COLO668 (cell line): Measurements from ENCODE around the gene NDST3.
A peak's percentile ranks its signal among the peaks of the same experiment; 100 is the strongest.
"Not testable (repeated sequence)": the region's sequence is repeated elsewhere in the genome, so short reads cannot be mapped to it uniquely, and the experiment has no call there.

Source experiments
- DNase-seq: peaks from one replicate; lab custom pipeline; 2025; ENCODE audit not compliant: unreplicated experiment; lab: John Stamatoyannopoulos, UW

Gene NDST3

DNA sequence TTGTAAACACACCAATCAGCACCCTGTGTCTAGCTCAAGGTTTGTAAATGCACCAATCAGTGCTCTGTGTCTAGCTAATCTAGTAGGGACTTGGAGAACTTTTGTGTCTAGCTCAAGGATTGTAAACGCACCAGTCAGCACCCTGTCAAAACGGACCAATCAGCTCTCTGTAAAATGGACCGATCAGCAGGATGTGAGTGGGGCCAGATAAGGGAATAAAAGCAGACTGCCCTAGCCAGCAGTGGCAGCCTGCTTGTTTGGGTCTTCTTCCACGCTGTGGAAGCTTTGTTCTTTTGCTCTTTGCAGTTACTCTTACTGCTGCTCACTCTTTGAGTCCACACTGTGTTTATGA lies 231.8 kb downstream of the NDST3 start:
- DNase-seq, result not testable (repeated sequence)

DNA sequence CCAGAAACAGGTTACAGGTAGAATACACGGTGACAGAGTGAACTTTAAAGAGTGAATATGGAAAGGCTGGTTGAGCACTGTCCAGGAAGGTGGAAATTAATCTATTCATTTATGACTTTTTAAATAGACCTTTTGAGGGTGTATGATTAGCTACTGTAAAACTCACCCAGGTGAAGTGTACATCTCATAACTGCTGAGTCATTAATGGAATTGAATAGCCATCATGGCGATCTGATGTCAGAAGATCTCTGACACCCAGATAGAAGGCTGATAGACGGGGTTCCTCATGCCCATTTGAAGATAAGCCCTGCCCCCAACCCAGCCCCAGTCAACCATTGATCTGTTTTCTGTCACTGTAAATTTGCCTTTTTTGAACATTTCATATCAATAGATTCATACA lies 234.5 kb downstream of the NDST3 start:
- no peak for DNase-seq

DNA sequence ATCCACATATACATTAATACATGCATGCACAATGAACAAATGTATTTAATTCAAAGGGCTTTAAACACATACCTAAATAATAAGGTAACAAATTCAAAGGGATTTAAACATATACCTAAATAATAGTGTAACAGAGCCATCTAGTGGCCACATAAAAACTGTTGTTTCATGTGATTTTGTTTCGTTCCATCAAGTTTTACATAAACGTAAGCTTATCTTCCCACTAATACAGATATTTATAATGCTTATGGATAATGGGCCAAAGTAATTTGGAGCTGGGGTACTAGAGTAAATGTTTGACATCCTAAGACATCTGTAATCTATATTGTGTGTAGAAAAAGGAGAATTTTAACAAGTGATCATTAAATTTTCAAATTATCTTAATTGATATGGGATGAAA lies 236.2 kb downstream of the NDST3 start:
- DNase-seq, result no peak

DNA sequence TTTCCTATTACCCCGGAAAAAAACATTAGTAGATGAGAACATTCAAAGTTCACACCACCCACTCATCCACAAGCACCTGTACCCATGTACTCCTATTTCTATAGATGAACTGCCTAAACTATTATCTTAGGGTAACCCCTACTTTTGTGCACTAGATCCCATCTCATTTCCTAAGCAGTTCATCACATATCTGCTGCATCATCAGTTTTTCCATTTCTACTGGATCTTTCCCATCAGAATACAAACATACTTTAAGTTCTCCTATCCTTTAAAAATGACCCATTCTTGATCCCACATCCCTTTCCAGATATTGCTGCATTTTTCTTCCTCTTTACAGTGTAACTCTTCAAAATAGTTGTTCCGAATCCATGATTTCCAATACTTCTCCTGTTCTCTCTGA lies 237.5 kb downstream of the NDST3 start:
- DNase-seq, result no peak

DNA sequence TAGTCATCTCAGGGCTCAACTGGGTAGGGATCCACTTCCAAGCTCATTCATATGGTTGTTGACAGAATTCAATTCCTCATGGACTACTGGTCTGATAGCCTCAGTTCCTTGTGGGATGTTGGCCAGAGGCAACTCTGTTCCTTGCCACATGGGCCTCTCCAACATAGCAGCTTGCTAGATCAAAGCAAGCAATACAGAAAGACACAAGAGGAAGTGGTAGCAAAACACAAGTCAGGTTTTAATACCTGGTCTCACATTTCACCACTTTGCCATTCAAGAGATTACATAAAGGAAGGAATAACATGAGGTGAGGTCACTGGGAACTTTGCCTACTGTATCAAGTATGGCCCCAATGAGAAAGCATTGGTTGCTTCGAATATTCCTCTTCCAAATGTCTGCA lies 239.4 kb downstream of the NDST3 start:
- no peak for DNase-seq

DNA sequence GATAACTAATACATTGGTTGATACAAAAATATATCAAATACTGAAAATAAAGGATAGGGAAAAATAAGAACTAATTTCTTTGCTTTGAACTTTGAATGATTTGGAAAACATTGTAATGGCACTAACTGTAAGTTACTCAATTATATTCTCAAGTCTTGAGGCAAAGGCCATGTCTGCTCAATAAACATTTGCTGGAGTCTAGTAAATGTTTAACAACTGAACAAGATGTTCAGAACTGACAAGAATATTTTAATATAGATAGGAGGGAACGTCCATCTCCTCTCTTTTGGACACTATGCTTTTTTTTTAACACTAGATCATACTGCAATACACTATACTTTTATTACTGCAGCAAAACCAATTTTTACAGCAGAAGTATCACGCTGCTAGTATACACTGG lies 242.3 kb downstream of the NDST3 start:
- DNase-seq, result no peak

DNA sequence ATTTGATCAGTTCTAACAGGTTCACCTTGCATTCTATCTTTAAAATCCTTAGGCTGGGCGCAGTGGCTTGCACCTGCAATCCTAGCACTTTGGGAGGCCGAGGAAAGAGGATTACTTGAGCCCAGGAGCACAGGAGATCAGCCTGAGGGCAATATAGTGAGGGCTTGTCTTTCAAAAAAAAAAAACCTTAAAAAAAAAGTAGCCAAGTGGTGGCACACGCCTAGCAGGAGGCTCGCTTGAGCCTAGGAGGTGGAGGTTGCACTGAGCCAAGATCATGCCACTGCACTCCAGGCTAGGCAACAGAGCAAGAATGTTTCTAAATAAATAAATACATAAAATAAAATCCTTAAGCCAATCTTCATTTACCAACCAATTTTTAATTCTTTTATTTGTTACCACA lies 243.0 kb downstream of the NDST3 start:
- DNase-seq, result no peak

DNA sequence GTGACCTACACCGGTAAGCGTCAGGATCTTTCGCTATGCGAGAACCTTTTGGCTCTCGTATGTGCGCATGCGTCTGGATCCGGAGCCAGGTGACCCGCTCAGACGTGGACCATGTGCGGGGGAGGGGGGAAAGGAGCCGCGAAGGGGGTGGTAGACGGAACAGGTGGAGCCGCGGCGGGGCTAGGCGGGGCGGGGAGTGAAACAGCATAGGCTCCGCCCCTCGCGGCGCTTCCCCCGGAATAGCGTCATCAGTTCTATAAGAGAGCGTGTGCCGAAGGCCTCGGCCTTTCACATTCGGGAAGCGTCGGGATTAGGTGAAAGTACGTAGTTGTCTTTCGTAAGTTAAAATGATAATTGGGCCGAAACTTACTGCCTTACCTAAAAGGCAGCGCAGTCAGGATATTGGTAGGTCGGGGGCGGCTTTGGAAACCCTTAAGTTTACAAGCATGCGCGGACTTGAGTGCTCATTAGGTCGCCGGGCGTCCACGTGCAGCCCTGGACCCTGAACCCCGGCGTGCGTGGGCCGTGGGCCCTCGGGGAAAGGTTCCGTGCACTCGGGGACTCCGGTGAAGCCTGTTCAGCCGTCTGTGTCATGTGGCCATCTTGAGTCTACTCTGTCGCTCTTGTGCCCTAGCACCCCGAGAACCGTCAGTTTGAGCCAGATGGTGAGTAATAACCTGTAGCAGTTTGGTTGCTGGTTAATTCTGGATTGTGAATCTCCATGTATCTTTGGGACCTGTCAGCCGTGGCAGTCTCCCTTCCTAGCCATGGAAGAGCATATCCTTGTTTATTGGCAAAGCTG lies 244.4 kb downstream of the NDST3 start:
- peak; percentile 98 for DNase-seq

DNA sequence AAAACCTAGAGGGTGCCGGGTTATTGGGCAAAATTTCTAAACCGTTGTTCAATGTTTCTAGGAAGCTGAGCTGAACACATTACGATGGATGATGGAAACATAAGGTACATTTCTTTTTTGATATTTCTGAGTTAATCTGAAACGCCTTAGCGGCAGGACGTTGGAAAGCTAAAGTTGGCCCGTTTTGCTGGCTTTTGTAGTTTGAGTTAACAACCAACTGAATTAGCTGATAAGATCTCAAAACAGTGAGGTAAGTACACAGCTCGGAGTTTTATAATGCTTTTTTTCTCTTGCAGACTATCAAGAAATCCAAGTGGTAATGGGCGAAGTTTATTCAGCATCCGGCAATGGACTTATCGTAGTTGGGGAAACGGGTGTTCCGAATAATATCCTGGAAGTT lies 245.0 kb downstream of the NDST3 start:
- no peak for DNase-seq

DNA sequence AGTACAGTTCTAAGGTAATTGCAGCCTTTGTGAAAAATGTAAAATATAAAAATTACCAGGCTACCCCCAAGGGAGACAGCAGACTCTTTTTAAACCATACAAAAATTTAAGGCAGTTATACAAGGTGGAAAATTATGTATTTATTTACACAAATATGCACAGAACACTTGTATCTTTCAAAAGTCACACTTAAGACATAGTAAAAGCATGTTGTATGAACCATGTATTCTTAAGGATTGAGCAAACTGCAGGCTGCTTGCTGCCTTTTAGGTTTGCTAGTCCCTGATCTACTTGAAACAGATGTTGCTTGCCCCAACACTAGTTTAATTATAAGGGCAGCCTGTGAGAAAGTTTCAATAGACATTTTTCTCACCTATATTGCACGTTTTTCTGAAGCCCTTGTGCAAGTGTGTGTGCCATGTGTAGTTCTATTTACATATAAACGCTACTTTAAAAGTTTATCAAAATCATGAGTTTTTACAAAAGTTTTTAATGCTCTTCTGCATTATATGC lies 245.7 kb downstream of the NDST3 start:
- no peak for DNase-seq

DNA sequence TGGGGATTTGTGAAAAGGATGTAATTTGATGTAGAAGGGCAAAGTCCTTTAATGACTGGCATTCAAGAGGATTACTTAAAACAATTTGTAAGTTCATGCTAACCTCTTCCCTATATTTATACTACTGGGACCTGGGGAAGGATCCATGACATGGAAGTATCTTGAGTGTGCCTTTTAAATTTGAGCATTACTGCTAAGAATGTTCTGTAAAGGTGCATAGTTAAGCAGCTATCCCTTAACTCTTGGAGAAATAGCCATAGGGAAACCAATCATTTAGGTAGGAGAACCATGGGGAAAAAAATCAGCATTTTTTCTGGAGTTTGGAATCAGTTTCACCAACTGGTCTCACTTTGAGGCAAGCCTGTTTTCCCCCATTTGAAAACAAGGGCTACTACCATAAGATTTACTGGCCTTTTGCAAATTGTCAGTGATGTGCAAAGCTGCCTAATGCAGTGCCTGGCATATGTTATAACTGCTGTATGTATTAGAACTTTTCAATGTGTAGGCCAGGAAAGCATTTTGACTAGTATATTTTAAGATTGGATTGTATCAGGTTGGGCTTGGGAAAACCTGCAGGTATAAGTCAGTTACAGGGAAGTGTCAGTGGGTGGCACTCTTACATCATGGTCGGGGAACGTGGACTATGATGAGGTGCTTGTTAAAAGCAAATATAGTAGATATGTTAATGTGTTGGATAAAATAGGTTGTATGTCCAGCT lies 246.4 kb downstream of the NDST3 start:
- DNase-seq, result peak; percentile 43

DNA sequence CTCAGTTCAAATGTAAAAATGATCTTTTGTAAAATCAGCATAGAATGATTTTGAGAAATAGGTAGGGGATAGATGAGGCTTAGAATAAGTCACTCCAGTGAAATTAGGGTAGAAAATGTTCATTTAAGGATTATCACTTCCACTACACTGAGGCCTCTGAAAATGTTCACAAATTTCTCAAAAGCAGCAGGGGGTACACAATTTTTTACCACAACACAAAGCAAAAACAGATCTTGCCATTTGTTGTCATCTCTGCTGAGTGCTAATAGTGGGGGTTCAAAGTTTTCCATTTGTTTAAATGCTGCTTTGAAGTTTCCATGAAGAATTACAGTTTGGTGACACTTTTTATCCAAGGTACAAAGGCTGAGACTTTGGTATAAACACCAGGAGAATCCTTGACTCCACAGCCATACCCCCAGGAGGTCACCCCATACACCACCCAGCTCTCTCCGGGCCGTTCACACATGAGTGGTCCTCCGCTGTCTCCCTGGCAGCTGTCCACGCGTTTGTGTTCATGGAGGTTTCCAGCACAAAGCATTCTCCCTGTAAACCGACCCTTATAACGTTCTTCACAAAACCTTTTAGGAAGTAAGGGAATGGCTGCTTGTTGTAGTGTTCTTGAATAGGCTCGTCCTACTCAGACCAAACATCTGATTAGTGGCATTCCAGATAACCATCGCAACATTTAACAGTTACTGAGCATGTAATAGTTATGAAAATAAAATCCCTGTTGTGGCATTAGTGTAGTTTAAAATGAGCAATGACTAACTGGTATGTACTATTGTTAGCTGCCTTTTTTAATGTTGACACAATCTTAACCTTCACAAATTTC lies 247.5 kb downstream of the NDST3 start:
- peak; percentile 10 for DNase-seq

DNA sequence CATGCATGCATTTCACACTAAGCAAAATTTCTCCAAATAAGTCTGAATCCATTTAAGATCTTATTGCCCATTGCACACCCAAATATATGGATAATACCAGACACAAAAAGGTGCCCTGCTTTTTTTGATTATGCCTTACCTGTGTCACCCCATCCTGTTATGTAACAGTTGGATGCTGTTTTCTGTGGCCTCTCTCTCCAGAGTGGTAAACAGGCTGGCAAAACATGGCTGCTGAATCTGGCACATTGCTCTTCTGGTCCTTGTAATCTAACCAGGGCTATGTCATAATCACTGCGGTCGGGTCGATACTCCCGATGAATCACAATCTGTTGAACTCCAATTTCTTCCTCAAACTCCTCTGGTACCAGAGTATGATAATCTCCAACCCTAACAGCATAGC lies 248.4 kb downstream of the NDST3 start:
- peak; percentile 5 for DNase-seq

DNA sequence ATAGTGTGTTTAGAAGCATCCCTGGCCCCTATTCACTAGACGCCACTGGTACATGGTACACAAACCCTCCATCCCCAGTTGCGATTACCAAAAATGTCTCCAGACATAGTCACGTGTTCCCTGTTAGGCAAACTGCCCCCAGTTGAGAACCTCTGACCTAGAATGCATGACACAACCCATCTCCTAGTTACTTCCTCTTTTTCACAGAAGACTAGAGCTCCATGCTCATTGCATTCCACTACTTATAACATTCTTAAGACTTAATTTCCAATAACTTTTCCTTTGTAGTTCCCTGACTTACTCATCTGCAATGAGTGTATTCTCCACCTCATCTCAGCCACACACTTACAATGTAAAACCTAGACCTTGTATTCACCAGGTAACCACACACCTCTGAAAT lies 249.9 kb downstream of the NDST3 start:
- no peak for DNase-seq

DNA sequence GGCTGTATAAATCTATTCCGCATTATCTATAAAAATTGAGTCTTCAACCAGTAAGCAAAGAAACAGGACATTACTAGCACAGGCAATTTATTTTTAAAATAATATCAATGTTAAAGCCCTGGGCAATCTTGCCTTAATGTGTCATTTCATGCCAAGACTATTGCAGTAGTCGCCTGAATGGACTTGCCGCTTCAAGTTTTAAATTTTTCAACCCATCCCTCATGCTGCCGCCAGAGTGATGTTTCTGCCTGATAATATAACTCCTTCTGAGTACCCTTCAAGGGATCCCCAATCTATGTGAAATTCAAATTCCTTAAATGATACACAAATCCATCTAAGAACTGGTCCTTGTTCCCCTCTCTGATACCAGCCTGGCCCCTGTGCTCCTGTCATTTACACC lies 251.6 kb downstream of the NDST3 start:
- DNase-seq, result no peak

DNA sequence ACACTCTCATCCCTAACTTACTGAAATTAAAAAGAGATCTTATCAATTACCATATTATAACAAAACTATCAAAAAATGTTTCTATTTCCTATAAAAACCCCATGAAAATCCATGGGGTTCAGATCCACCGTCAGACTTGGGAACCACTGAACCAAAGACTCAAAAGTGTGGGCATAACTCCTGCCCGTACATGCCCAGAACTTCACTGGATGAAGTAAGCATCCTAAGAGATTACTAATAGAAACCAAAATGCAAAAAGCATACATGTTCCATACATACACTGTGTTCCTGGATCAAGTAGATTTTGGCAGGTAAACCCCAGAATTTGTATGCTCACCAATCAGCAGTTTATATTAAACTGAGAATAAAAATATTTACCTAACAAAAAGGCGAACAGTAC lies 252.4 kb downstream of the NDST3 start:
- DNase-seq, result no peak

DNA sequence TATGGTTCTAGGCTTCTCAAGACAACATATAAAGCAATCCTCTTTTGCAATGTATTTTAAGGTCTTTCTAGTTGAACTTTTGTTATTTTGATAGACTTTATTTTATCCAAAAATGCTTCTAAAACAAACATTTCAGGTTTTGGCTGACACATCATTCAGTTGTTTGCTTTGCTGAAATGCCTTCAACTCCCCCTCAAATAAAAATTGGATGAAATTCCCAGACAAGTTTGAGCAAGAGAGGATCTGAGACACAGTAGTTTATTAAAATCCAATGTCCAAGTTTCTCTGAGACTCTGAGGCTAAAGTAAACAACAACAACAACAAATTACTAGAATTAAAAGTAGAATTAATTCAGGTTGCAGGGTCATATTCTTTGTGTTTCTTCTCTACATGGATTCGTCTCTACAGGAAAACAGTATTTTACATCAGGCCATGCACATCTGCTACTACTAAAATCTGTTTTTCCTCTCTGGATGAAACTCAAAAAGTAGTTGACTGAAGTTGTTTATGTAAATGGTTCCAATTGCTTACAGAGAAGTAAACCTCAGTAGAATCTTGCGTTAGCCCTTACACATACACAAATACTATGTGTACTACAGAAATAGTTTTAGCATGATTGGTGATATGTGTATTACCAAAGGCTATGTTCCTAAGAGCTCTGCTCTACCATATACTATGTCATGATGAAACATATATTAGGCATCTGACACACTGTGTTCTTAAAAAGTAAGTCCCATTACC lies 253.6 kb downstream of the NDST3 start:
- DNase-seq, result no peak

DNA sequence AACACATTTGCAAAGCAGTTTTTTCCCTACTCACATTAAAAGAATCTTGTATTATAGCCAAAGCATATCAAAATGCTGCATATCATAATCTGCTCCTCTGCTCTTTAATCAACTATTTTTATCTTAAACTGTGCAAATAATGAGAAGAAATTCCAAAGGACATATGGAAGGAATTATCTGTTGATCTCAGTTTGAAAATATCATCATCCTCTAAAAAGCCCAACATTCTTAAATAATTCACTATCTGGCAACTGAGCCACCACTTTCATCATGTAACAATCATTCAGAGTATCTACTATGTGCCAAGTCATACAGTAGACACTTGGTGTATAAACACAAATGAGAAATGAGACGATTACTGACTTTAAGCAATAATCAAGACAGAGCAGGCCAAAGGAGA lies 255.5 kb downstream of the NDST3 start:
- no peak for DNase-seq

DNA sequence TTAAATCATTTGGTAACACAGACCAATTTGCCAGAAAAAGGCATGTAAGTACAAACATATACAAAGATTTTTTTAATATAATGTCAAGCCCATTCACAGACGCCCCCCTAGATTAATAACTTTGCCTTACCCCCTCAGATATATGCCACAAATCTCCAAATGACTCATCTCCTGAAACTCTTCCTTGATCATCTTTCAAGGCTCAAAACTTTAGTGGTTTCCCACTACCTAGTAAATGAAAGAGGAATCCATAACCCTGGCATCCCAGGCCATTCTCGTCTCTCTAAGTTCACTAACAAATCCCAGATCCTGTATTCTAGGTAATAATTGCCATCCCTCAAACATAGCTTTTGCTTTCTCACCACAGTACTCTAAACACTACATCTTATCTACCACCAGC lies 256.7 kb downstream of the NDST3 start:
- no peak for DNase-seq

DNA sequence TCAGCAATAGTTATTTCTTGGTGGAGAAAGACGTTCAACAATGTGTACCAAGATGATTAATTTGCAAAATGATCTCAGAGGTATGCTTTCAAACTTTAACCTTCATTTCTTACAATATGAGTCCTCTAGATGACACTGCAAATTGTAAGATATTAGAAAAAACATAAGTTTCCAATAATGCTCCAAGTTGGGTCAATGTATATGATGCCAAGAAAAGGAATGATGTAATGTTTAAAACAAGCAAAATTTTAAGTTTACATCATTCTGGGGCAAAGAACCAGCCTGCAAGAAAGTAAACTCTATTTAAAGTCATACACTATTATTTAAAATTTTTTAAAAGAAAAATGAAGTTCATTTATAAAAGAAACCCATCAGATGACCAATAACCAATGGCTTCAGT lies 262.4 kb downstream of the NDST3 start:
- DNase-seq, result no peak

DNA sequence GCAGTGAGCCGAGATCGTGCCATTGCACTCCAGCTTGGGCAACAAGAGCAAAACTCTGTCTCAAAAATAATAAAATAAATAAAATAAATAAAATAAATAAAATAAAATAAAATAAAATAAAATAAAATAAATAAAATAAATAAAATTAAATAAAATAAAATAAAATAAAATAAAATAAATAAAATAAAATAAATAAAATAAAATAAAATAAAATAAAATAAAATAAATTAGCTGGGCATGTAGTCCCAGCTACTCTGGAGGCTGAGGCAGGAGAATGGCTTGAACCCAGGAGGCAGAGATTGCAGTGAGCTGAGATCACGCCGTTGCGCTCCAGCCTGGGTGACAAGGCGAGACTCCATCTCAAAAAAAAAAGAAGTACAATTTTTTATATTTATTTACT lies 265.3 kb downstream of the NDST3 start:
- DNase-seq, result not testable (repeated sequence)
